ENCODE results near the gene MRGPRF.

DNA sequence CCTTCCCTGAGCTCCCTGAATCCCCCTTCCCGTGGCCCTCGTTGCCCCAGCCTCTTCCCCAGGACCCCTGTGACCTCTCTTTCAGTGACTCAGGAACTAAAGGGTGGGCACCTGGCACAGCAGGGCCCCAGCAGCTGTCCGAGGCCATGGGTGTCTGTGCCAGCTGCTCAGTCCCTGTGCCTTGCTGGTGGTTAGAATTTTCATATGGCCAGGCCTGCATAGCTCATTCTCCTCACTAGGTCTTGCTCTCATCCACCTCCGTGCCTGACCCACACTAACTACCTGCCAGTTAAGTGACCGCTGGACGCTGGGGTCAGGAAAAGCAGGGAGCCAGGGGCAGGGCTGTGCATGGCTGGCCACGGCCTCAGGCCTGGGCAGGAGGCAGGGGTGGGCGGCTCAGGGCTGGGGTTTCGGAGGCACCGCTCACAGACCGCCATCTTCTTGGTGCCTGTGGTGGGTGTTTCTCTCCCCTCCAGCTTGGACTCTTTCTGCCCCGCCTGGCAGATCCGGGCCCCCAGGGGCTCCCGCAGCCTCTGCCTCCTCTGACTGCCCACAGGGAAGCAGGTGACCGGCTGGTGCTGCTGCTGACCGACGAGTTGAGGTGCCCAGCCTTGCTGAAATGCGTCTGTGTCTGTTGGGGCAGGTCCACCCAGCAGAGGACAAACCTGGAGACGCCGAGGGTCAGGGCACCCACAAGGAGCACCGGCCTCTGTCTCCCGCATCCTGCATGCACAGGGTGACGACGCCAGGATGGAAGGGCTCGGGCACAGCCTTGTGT, 52.6 kb downstream of the MRGPRF start:
- TF ChIP-seq EZH2 (IDR thresholded peaks at IDR 0.05; ENCODE audit: borderline replicate concordance, low read depth, low read length, severe bottlenecking), result no peak
- TF ChIP-seq, protein P1, sequence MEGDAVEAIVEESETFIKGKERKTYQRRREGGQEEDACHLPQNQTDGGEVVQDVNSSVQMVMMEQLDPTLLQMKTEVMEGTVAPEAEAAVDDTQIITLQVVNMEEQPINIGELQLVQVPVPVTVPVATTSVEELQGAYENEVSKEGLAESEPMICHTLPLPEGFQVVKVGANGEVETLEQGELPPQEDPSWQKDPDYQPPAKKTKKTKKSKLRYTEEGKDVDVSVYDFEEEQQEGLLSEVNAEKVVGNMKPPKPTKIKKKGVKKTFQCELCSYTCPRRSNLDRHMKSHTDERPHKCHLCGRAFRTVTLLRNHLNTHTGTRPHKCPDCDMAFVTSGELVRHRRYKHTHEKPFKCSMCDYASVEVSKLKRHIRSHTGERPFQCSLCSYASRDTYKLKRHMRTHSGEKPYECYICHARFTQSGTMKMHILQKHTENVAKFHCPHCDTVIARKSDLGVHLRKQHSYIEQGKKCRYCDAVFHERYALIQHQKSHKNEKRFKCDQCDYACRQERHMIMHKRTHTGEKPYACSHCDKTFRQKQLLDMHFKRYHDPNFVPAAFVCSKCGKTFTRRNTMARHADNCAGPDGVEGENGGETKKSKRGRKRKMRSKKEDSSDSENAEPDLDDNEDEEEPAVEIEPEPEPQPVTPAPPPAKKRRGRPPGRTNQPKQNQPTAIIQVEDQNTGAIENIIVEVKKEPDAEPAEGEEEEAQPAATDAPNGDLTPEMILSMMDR (IDR thresholded peaks at IDR 0.05; ENCODE audit: borderline replicate concordance, extremely low read depth, low read length, poor library complexity, severe bottlenecking), result no peak
